Caco-2 (cell line): ENCODE data around the gene UCK1. TPM values are rescaled to one million over a fixed set of nuclear protein-coding genes. Genes with fewer than 3 reads are reported as not detected.

Source experiments
- BruUV-seq: library from RNA; stranded (reverse); fragments of 400-500 nt; replicated peaks from 2 replicates; lab custom pipeline; 2021; lab: Mats Ljungman, UMichigan
- CTCF ChIA-PET: fragments of 300-600 bp; sonication (Branson Sonifier 250); formaldehyde crosslinking; loops from one replicate; lab custom pipeline; 2022; ENCODE audit warnings: antibody characterized with exemption; lab: Charles Lee
- POLR2A ChIA-PET: fragments of 300-600 bp; sonication (Branson Sonifier 250); formaldehyde crosslinking; loops from one replicate; lab custom pipeline; 2022; ENCODE audit warnings: antibody characterized with exemption; lab: Charles Lee
- DNase-seq, 2 experiments: peaks; one replicate each; pipeline versions ENCODE4 v3.0.0 to v3.0.0-alpha.2; 2020 to 2022
- H3K27me3 ChIP-seq: replicated peaks from 2 replicates; pipeline ENCODE4 v1.6.0; 2011; ENCODE audit warnings: low read length; ENCODE audit not compliant: control insufficient read depth, insufficient read depth
- H3K36me3 ChIP-seq: 2 replicates; pipeline ENCODE4 v1.5.1; 2011; ENCODE audit warnings: low read length; ENCODE audit not compliant: control insufficient read depth, insufficient read depth
- H3K4me1 ChIP-seq: fragments of 250-450 bp; sonication (Bioruptor Pico); 2 replicates; pipeline ENCODE4 v1.5.1; 2020; ENCODE audit warnings: mild to moderate bottlenecking
- H3K4me3 ChIP-seq: 2 replicates; pipeline ENCODE4 v1.5.1; 2011; ENCODE audit warnings: low read depth, mild to moderate bottlenecking, control low read depth, low read length
- H3K9me3 ChIP-seq: fragments of 250-450 bp; sonication (Bioruptor Pico); 2 replicates; pipeline ENCODE4 v1.5.1; 2020; ENCODE audit warnings: mild to moderate bottlenecking, moderate library complexity
- H3K27ac Mint-ChIP-seq: one replicate; pipeline ENCODE4 v1.8.0; 2022; ENCODE audit warnings: mixed read lengths; ENCODE audit not compliant: unreplicated experiment
- H3K27me3 Mint-ChIP-seq: one replicate; pipeline ENCODE4 v1.8.0; 2022; ENCODE audit warnings: mixed read lengths; ENCODE audit not compliant: insufficient read depth, unreplicated experiment
- H3K36me3 Mint-ChIP-seq: one replicate; pipeline ENCODE4 v1.8.0; 2022; ENCODE audit warnings: mild to moderate bottlenecking, mixed read lengths; ENCODE audit not compliant: insufficient read depth, unreplicated experiment
- H3K4me1 Mint-ChIP-seq: one replicate; pipeline ENCODE4 v1.8.0; 2022; ENCODE audit warnings: low read depth, mixed read lengths; ENCODE audit not compliant: unreplicated experiment
- H3K4me3 Mint-ChIP-seq: one replicate; pipeline ENCODE4 v1.8.0; 2022; ENCODE audit warnings: mild to moderate bottlenecking, moderate library complexity, mixed read lengths; ENCODE audit not compliant: unreplicated experiment
- H3K9me3 Mint-ChIP-seq: one replicate; pipeline ENCODE4 v1.8.0; 2022; ENCODE audit warnings: mixed read lengths; ENCODE audit not compliant: unreplicated experiment
- CTCF ChIP-seq, 2 experiments: fragments of 200-600 bp in 1 of 2; IDR thresholded peaks; 1 replicate in 1 of 2; 2 replicates in 1 of 2; pipeline versions ENCODE4 v1.5.1 to v1.8.0; 2011 to 2022; ENCODE audit warnings: antibody characterized with exemption in 1 of 2, control low read depth in 1 of 2, inconsistent platforms in 1 of 2, low read depth in 1 of 2, low read length in 1 of 2, mild to moderate bottlenecking in 1 of 2, moderate library complexity in 1 of 2; ENCODE audit not compliant: insufficient read depth in 1 of 2, severe bottlenecking in 1 of 2, unreplicated experiment in 1 of 2
- intact Hi-C: fragments of 100-400 bp; cut with micrococcal nuclease; formaldehyde crosslinking; loops from one replicate; pipeline ENCODE4 v1.10.0; 2022; ENCODE audit not compliant: unreplicated experiment
- total RNA-seq: library from RNA; stranded (reverse); gene quantifications from 2 replicates; pipeline ENCODE4 v1.2.3, GENCODE V29; 2022

UCK1 gene
- total RNA-seq, 1 experiment from 2014 or later = 25.7 TPM

- ChIA-PET CTCF (no interaction called here), POLR2A (no interaction called here)
- no peaks in the 10 kb centered on the region for H3K9me3 Mint-ChIP-seq
- Histone ChIP-seq H3K9me3 (no peaks in the 10 kb centered on the region), H3K36me3 (peaks cover 5% of the 10 kb centered on the region), H3K4me3 (no peak overlapping the region), H3K4me1 (peaks cover 3% of the 10 kb centered on the region; the same call in 1 of the 2 replicates), H3K27me3 (no peaks in the 10 kb centered on the region)
- no peaks in the 10 kb centered on the region for H3K4me1 Mint-ChIP-seq
- peaks cover 32% of the 10 kb centered on the region for H3K36me3 Mint-ChIP-seq
- no peak for TF ChIP-seq CTCF (IDR thresholded peaks at IDR 0.05; ENCODE audit: insufficient read depth in 1 of 2, low read depth in 1 of 2, low read length in 1 of 2, severe bottlenecking in 1 of 2, unreplicated experiment in 1 of 2)
- no peaks in the 10 kb centered on the region for H3K27me3 Mint-ChIP-seq
- no peak overlapping the region for H3K27ac Mint-ChIP-seq
- no peak overlapping the region for H3K4me3 Mint-ChIP-seq
- DNase-seq = no peak
- no TSS peak for BruUV-seq
- intact Hi-C loops = no loop called here
Observed at GRCh38 chr9:131511416-131511815, 19.6 kb downstream of the UCK1 start.

- Mint-ChIP-seq H3K36me3 (peaks cover 59% of the 10 kb centered on the region), H3K27ac (peak overlapping the region; percentile 26), H3K9me3 (no peaks in the 10 kb centered on the region), H3K4me3 (no peak overlapping the region), H3K4me1 (peaks cover 16% of the 10 kb centered on the region), H3K27me3 (no peaks in the 10 kb centered on the region)
- Histone ChIP-seq H3K36me3 (peaks cover 3% of the 10 kb centered on the region), H3K9me3 (no peaks in the 10 kb centered on the region), H3K4me3 (no peak overlapping the region), H3K4me1 (0 out of 2 replicates have a peak, but pooled peaks cover 6% of the 10 kb centered on the region), H3K27me3 (no peaks in the 10 kb centered on the region)
- intact Hi-C loops = loop anchor here (10.0 kb wide), 1 partner anchor 60 kb away; no protein-coding TSS in a partner anchor
- POLR2A ChIA-PET = no interaction called here
- no peak for TF ChIP-seq CTCF (IDR thresholded peaks at IDR 0.05; ENCODE audit: insufficient read depth in 1 of 2, low read depth in 1 of 2, low read length in 1 of 2, severe bottlenecking in 1 of 2, unreplicated experiment in 1 of 2)
- DNase-seq = no peak
- CTCF ChIA-PET = no interaction called here
- BruUV-seq = no TSS peak
Observed at GRCh38 chr9:131505012-131505411, 26.1 kb downstream of the UCK1 start.

GRCh38 chr9:131503626-131504465 lies 27.2 kb downstream of the UCK1 start:
- H3K4me1 Mint-ChIP-seq = peaks cover 16% of the 10 kb centered on the region
- DNase-seq = peak; percentile 42 to 48
- POLR2A ChIA-PET = no interaction called here

More at GRCh38 chr9:131503626-131504465, 27.2 kb downstream of the UCK1 start:
- intact Hi-C loops = loop anchor here (5.0 to 10.0 kb wide), 3 partner anchors 61 to 243 kb away; no protein-coding TSS in a partner anchor
- no peaks in the 10 kb centered on the region for H3K9me3 Mint-ChIP-seq
- H3K4me3 Mint-ChIP-seq = peak overlapping the region; percentile 90
- no peaks in the 10 kb centered on the region for H3K27me3 ChIP-seq
- H3K4me1 ChIP-seq = 0 out of 2 replicates have a peak, but pooled peaks cover 6% of the 10 kb centered on the region
- peak overlapping the region; percentile 81 for H3K27ac Mint-ChIP-seq
- H3K27me3 Mint-ChIP-seq = no peaks in the 10 kb centered on the region
- TF ChIP-seq CTCF (IDR thresholded peaks at IDR 0.05; ENCODE audit: insufficient read depth in 1 of 2, low read depth in 1 of 2, low read length in 1 of 2, severe bottlenecking in 1 of 2, unreplicated experiment in 1 of 2) = no peak
- H3K36me3 ChIP-seq = peaks cover 3% of the 10 kb centered on the region
- H3K9me3 ChIP-seq = no peaks in the 10 kb centered on the region
- peaks cover 69% of the 10 kb centered on the region for H3K36me3 Mint-ChIP-seq
- H3K4me3 ChIP-seq = peak overlapping the region; percentile 89
- CTCF ChIA-PET = interaction anchor here (1.1 kb wide), 1 partner anchor 154 kb away, joined by 5 read pairs; no protein-coding TSS in a partner anchor
- BruUV-seq = no TSS peak
